Measurements from ENCODE around the gene ARHGAP24.
"Not testable (repeated sequence)": the region's sequence is repeated elsewhere in the genome, so short reads cannot be mapped to it uniquely, and the experiment has no call there.

ARHGAP24 gene

DNA sequence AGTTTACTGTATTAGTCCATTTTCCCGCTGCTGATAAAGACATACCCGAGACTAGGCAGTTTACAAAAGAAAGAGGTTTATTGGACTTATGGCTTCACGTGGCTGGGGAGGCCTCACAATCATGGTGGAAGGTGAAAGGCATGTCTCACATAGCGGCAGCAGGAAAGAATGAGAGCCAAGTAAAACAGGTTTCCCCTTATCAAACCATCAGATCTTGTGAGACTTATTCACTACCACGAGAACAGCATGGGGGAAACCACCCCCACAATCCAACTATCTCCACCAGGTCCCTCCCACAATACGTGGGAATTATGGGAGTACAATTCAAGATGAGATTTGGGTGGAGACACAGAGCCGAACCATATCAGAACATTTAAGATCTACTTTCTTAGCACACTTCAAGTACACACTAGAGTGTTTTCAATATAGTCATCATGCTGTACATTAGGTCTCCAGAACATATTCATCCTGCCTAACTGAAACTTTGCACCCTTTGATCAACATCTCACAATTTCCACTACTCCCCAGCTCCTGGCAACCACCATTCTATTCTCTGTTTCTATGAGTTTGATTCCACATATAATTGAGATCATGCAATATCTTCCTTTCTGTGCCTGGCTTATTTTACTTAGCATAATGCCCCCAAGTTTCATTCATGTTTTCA lies 341.0 kb downstream of the ARHGAP24 start:
- no peak for DNase-seq (ENCODE audit: low spot score)

DNA sequence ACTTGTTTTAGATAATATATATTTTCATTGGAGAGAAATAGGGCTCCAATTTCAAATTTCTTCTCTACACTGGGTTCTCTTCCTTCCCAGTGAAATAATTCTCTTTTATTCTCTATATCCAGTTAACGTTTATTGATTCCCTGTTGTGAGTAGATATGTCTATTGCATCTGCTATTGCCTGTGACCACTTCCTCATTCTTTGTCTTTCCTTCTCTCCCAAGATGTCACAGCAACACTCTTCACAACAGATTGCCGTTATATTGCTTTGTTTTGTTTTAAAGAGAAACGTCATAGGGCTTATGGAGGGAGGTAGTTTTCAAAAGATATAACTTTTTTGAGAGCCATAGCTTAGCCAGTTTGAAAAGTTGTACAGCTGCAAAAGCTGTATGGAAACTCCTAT lies 343.8 kb downstream of the ARHGAP24 start:
- DNase-seq (ENCODE audit: low spot score), result no peak

DNA sequence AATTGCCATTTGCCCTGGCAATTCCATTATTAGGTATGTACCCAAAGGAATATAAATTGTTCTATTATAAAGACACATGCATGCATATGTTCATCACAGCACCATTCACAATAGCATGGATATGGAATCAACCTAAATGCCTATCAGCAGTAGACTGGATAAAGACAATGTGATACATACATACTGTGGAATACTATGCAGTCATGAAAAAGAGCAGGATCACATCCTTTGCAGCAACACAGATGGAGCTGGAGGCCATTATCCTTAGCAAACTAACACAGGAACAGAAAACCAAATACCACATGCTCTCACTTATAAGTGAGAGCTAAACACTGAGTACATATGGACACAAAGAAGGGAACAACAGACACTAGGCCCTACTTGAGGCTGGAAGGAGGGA lies 345.2 kb downstream of the ARHGAP24 start:
- not testable (repeated sequence) for DNase-seq (ENCODE audit: low spot score)

DNA sequence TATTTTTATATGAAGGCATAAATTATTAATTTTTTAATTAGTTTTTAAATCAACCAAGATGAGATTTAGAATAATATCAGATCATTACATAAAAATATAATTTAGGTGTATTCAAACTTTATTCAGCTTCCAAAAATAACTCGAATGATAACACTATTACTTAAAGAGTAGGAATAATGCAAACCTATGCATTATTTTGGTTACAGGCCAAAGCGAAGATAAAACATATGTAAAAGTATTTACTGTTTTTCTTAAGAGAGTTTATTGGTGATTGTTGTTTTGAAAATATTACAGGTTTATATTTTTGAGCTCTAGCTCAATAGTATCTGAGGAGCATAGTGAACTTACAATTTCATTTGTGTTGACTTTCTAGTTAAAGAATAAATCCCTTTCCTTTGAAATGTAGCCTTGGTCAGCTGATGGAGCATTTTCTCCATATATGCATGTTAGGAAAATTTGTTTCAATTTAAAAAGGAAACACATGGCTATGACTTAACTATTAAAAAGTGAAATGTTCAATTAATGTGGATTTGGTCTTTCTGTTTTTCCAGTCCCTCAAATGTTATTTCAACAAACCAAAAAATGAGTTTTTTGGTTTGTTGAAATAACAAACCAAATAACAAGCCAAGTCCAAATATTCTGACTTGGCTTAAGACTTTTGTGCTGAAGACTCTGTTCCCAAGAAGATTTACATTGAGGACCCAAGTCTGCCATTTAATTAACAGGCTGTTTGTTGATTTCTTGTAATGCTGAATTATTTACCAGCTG lies 346.9 kb downstream of the ARHGAP24 start:
- DNase-seq (ENCODE audit: low spot score), result no peak

DNA sequence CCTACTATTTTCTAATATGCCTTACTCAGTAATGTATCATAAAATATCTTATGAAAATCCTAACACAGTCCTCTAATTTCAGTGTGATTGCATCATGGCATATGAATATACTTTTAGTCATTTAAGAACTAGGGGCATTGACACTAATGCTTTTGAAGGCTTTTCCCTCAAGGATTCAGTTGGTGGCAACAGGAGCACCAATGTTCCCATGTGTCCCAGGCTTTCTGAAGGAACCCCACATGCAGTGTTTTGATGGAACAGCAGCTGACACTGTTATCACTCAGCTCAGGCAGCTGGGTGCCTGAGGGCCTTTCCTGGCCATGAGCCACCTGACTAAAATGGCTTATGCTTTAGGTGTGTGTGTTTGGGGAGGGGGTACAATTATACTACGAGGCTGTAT lies 348.3 kb downstream of the ARHGAP24 start:
- no peak for DNase-seq (ENCODE audit: low spot score)

DNA sequence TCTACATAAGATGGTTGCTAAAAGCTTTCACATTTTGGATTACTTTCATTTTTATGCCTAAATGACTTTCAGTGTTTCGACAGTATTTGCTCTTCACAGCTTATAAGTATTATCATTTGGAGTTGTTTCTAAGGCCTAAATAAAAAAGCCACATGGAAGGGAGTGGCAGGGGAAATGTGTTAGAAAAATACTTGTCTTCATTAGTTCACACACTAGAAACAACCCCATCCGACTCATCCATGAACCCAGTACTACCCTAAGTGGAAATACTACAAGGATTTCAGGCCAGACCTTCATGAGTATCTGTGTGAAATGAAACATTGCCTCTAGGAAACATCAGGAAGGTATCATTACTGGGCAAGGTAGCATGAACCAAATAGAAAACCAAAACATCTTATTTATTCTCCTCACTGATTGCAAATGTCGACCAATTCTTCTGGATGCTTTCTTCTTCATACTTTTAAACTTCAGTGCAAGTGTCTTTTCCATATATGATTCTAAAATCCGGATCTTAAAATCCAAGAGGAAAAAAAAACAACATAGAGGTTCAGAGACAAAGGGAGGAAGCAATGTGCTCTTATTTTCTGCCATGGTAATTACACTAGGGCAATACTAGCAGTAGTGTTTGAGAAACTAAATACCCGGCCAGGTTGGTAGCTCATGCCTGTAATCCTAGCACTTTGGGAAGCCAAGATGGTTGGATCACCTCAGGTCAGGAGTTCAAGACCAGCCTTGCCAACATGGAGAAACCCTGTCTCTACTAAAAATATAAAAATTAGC lies 349.4 kb downstream of the ARHGAP24 start:
- no peak for DNase-seq (ENCODE audit: low spot score)

DNA sequence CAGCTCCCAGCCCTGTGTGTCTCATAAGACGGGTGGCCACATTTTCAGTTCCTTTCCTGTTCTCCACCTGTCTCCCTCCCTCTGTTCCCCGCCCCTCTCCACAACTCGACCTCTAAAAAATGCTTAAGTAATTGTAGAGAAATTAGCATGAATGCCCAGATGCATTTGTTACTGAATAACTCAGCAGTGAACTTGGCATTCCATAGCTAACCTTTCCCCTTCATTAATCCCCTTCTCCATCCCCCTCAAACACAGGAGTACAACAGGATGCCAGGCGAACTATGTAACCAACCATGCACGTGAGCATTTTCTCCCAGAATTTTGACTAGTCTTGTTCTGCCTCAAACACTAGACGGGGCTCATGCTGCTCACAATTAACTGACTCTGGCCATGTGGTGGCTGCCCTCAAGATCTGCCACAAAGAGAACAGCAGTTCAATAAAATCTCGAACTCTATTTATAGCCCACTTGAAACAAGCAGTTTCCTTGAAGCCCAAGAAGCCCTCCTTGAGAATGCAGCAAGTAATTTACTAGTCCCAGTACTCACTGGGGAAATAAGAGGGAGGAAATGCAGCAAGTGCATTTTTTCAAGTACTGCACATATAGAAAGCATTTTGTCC lies 351.2 kb downstream of the ARHGAP24 start:
- DNase-seq (ENCODE audit: low spot score), result peak; percentile 42

DNA sequence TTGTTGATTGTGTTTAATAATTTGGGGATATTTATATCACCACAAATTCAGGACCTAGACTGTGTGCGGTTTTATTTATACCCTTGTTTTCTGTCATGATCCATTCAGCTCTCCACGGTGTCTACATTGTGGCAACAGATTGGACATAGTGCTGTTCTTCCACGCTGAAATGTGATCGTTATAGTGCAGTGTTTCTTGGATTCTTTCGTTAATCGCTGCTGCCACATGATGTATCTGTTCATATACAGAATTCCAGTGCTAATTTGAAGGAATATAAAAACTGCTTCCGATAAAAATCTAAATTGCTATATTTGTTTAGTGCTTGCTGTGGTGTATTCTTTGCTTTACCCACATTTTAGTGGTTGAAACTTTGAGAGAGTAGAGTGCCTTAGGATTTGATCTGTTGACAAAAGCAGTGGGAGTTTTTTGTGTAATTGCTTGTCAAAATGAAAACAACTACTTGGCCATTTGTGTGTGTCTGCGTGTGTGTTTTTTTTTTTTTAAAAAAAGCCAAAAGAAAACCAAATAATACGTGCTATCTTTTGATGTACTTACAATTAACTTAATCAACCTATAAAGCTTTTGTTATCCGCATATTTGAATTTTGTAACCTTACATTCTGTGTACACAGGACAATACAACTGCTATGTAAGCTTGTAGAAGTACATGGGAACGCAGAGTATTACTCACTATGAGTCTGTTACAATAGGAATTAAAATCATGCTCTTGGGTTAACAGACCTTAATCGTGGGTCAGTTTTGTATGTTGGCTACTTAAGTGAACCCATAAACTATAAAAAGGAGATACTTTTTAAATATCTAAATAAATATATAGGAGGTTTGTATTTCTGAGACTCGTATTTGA lies 353.3 kb downstream of the ARHGAP24 start:
- DNase-seq (ENCODE audit: low spot score), result no peak

DNA sequence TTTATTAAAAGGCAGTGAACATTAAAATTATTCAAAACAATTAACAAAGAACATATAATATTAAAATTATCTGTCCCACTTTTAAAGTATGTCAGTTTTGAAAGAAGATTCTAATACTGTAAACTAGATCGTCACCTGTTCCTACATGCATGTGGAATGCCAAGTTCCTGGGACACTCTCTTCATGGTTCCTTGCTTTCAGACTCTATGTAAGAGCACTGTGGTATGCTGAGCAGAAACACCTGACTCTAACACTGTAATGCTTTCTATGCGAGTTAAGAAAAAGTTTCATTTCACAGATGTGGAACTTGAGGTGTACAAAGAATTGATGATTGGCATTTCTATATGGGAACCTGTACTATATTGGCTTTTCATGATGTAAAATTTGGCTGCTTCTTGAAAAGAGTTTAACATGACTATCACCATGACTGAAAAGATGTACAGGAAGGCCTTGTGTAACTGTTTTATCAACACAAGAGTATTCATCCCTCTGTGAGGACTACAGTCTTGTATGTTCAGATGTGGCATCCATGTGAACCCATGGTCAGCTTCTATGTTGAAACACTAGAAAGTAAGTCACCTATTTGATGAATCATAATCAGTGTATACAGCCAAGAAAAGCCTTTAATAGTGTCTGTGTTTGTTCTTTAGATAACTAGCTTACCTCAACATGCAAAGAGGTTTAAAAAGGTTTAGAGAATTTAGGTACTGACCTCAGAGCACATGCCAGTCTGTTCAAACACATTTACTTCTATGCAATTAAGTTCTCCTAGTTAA lies 354.5 kb downstream of the ARHGAP24 start:
- DNase-seq (ENCODE audit: low spot score), result no peak

DNA sequence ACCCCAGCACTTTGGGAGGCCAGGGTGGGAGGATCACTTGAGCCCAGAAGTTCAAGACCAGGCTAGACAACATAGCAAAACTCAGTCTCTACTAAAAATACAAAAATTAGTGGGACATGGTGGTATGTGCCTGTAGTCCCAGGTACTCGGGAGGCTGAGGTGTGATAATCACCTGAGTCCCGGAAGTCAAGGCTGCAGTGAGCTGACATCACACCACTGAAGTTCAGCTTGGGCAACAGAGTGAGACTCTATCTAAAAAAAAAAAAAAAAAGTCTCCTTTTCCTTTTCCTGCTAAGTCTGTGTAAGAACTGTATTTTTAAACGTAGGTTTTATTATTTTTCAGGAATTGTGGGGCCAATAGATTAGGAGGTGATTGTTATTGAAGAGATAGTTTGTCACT lies 356.7 kb downstream of the ARHGAP24 start:
- no peak for DNase-seq (ENCODE audit: low spot score)

DNA sequence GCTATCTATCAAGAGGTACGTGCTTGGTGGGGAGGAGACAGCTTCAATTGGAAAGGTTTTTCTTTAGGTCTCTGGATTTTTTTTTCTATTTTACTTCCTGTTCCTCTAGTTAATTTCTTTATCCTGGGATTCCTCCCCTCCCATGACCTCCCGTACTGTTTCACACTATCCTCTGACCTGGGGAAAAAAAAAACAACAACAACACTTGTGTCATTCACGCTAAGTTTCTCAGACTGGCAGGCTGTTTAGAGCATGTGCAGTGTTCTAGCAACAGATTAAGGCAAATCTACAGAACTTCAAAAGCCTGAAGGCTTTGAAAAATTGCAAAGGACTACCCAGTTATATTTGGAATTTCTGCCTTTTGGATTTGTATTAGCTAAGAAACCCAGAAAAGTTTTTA lies 358.4 kb downstream of the ARHGAP24 start:
- DNase-seq (ENCODE audit: low spot score), result no peak

DNA sequence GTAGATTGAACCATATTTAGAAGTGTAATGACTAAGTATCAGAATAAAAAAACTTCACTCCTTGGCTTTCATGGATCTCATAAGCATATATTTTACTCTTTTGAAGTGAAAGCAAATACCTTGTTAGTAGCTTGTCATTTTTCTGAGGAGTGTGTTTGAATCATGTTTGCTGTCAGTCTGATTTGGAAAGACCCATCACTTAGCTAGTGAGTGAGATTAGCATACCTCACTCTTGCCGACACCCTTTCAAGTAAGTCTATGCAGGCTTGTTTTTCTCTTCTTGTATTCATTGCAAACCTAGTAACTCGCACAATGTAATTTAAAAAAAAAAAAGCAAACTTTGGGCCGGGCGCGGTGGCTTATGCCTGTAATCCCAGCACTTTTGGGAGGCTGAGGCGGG lies 360.0 kb downstream of the ARHGAP24 start:
- DNase-seq (ENCODE audit: low spot score), result no peak

DNA sequence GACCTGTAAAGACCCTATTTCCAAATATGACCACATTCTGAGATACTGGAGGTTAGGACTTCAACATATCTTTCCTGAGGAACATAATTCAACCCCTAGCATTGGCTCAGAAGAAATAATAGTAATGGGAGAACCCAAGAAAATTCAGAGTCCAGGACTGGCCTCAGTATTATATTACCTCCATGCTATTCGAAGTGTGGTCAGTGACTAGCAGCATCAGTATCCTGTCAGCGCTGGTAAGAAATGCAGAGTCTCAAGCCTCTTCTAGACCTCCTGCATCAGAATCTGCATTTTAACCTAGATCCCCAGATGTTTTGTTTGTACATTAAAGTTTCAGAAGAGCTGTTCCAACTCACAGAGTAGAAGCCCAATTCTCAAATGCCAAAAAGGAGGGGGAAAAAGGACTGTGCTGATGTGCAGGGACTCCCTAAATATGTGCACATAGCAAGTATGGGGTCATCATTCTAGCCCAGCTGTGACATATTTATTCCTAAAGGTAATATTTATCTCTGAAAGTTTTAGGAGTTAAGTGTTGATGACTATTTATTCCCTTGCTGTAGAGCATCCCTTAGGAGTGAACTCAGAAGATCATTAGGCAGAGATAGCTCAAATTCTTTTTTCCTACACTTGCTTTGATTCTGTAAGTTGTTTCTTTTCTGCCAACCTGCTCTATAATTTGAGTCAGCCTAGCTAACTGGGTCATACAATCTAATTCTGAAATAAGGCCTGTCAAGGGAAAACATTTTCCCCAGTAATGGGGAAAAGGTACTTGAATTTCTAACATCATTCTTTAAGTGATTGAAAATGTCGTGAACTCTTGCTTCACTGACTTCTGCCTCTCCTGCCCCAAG lies 361.9 kb downstream of the ARHGAP24 start:
- no peak for DNase-seq (ENCODE audit: low spot score)

DNA sequence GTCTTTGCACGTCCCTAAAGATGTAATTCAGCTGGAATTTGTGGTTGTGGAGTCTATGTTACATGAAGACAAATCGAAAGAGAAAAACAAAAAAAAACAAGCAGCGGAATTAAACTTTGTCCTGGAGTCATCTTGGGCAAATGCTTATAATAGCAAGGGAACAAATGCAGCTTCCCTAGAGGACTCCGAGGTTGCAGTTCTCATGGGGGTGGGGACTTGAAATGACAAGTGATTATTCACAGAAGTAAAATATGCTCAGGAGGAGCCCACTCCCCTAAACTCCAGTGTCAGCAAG lies 362.4 kb downstream of the ARHGAP24 start:
- DNase-seq (ENCODE audit: low spot score), result no peak

DNA sequence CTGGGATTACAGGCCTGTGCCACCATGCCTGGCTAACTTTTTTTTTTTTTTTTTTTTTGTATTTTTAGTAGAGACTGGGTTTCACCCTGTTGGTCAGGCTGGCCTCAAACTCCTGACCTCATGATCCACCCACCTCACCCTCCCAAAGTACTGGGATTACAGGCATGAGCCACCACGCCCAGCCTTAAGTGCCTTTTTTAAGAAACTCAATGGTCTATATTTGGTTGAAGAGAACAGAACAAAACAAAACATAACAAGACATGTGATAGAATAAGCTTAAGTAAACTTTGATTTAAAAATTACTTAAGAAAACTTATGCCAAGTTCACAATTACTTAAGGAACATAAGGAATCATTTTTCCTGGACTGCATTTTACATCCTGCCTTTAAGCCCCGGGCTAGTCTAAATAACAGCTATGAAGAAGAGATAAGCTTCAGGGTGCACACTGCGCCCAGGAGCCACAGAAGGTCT lies 365.1 kb downstream of the ARHGAP24 start:
- DNase-seq (ENCODE audit: low spot score), result not testable (repeated sequence)

DNA sequence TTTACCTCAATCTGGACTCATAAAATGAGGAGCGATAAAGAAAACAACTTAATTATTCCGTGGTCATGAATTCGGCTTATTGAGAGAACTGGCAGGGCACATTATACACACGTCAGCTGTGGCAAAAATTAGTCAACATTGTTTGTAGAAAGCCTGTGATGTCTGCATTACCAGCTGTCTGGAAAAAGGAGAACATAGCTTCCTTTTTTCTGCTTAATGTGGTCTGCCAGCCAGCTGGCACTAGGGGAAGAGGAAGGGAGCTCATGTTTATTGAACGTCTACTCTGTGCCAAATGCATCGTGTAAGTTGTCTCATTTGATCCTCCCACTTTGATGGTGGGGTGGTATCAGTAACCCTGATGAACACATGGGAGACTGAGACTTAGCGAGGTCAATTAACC lies 367.6 kb downstream of the ARHGAP24 start:
- DNase-seq (ENCODE audit: low spot score), result peak; percentile 92

DNA sequence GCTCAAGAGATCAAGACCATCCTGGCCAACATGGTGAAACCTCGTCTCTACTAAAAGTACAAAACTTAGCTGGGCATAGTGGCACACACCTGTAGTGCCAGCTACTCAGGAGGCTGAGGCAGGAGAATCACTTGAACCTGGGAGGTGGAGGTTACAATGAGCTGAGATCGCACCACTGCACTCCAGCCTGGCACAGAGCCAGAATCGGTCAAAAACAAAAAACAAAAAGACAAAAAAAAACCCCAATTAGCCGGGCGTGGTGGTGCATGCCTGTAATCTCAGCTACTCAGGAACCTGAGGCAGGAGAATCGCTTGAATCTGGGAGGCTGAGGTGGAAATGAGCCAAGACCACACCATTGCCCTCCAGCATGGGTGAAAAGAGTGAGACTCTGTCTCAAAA lies 378.8 kb downstream of the ARHGAP24 start:
- not testable (repeated sequence) for DNase-seq (ENCODE audit: low spot score)

DNA sequence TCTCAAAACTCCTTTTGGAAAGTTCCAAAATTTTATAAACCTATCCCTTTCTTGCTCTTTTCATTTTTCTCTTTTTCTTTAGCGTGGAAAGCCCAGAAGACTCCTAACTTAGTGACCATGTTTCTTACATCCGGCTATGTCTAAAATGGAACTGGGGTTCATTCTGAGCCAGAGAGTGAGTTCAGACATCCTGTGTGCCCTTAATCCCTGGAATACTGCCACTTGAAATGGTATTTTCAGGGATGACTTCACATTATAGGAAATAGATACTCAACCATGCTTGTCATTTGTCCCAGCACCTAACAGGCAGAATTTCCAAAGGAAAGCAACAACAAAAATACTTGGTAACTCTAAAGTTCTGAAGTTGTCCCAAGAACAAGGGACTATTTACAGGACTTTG lies 379.6 kb downstream of the ARHGAP24 start:
- no peak for DNase-seq (ENCODE audit: low spot score)

DNA sequence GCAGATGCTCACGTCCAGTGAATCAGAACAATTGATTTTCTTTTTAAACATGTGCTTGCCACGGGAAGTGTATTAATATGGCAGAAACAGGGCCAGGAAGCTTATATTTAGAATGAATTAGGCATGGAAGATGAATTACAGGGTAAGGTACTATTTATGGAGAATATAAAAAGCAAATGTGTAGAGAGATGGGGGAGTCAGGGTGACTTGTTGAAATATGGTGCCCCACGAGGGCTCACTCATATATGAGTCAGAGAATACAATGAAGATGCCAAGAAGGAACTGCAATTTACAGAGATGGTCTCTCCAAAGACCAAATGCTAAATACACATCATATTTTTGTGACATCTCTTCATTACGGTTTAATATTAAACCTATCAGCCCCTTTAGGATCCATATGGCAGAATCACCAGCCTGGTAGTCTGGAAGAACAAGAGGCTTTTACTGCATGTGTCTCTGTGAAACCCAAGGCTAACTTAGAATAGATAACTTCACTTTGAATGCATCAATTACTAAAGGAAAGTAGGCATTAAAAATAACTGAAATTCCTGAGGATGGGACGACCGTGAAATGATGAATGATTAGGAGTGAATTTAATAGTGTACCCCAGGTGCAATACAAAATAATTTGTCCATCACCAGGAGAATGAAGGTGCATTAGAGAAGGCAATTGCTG lies 385.3 kb downstream of the ARHGAP24 start:
- no peak for DNase-seq (ENCODE audit: low spot score)

All from pons (tissue), 1 donor.